ENCODE results near the gene EDDM3A. TPM values are rescaled to one million over a fixed set of nuclear protein-coding genes. Genes with fewer than 3 reads are reported as not detected.
A peak's percentile ranks its signal among the peaks of the same experiment; 100 is the strongest.

EDDM3A gene
- total RNA-seq (not detected), polyA plus RNA-seq (ENCODE audit: insufficient read length in 6 of 6) (under 1 TPM in 4 of 6 donors, not detected in 2; 0.15 to 0.47 (median 0.23) TPM)
- long read RNA-seq, donor 1, result 0 reads
- long read RNA-seq, donor 2, result 0 reads
- long read RNA-seq, donor 3, result 0 reads
- long read RNA-seq, donor 4, result 0 reads
- long read RNA-seq, donor 5, result 0 reads
- long read RNA-seq, donor 6, result 0 reads
- long read RNA-seq, donor 7, result 0 reads
- long read RNA-seq, donor 8, result 0 reads
- long read RNA-seq, donor 9, result 0 reads
- long read RNA-seq, donor 10, result 0 reads
- long read RNA-seq, donor 11, result 0 reads
- long read RNA-seq, donor 12, result 0 reads

DNA sequence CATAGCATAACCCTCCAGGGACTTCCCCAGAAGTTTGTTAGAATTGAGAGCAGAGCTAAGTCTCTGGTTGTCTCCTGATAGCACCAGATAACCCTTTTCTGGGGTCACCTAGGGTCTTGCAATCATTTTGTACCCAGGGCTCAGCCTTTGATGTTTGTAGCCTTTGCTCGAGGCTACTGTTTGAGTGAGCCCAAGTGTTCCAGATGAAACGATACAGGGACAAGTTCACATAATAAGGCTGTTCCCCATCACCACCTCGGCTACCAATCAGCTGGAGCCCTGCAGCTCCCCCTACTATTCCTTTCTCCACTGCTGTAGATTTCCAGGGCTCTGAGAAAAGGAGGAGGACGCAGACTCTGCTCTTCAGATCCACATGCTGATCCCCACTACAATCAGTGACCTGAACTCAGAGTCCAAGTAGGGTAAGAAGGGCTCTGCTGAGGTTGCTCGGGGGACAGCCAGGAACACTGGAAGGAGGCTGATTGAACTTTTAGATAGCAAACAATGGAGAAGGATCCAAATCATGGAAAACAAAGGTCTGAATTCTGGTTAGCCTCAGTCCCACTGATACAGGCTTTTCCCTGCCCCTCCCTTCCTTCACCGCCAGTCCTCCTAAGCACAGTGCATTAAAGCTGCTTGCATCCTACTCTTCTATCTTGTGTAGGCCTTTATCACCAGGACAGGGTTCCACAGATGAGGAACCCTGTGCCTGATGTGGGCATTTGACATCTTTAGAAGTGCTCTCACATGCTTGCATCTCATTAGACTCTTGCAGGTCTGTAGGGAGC, at the start of gene EDDM3A:
Gene EDDM3A (plus strand): TSS at position 317 of the 788 bp plus-strand sequence. CDS start 1,694 bp downstream, outside the sequence.
- intact Hi-C loops (cut with DNase I), result no loop called here

DNA sequence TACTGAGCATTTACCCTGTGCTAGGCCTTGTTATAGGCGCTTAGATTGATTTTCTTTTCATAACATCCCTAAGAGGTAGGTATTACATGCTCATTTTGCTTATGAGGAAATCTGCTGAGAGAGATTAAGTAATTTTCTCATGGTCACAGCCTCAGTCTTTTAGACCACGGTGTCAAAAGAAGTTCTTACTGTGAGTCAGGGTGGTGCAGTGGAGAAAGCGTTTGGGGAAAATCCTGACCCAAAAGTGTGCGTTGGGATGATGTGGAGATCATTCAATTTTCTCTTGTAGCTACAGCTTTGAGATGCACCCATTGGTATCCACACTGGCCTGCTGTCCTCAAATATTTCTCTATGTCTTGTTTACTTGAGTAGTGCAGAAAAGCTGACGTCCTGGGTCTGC, 48.9 kb upstream of the EDDM3A start:
- no peaks in the 10 kb centered on the region for H3K36me3 ChIP-seq
- ATAC-seq, result no peak
- TF ChIP-seq, protein P1, sequence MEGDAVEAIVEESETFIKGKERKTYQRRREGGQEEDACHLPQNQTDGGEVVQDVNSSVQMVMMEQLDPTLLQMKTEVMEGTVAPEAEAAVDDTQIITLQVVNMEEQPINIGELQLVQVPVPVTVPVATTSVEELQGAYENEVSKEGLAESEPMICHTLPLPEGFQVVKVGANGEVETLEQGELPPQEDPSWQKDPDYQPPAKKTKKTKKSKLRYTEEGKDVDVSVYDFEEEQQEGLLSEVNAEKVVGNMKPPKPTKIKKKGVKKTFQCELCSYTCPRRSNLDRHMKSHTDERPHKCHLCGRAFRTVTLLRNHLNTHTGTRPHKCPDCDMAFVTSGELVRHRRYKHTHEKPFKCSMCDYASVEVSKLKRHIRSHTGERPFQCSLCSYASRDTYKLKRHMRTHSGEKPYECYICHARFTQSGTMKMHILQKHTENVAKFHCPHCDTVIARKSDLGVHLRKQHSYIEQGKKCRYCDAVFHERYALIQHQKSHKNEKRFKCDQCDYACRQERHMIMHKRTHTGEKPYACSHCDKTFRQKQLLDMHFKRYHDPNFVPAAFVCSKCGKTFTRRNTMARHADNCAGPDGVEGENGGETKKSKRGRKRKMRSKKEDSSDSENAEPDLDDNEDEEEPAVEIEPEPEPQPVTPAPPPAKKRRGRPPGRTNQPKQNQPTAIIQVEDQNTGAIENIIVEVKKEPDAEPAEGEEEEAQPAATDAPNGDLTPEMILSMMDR (IDR thresholded peaks at IDR 0.05), result no peak
- H3K27ac ChIP-seq, result no peak overlapping the region
- peaks cover 0 to 11% of the 10 kb centered on the region in 2 donors for H3K4me1 ChIP-seq
- H3K4me3 ChIP-seq, result no peak overlapping the region
- H3K9me3 ChIP-seq, result no peaks in the 10 kb centered on the region
- no peaks in the 10 kb centered on the region for H3K27me3 ChIP-seq
- no peak for DNase-seq
- intact Hi-C loops (cut with DNase I), result loop anchor here in 1 of 2 donors (5.0 kb wide), 1 partner anchor 161 kb away; no protein-coding TSS in a partner anchor

More for the DNA sequence above, at the start of gene EDDM3A:
- ATAC-seq (no peak), DNase-seq (no peak)
- TF ChIP-seq, protein P1 (IDR thresholded peaks at IDR 0.05), result no peak
- Histone ChIP-seq H3K36me3 (no peaks in the 10 kb centered on the region), H3K4me1 (no peaks in the 10 kb centered on the region), H3K27ac (no peak within 1 kb of the TSS), H3K4me3 (no peak within 1 kb of the TSS), H3K9me3 (no peaks in the 10 kb centered on the region), H3K27me3 (no peaks in the 10 kb centered on the region)

DNA sequence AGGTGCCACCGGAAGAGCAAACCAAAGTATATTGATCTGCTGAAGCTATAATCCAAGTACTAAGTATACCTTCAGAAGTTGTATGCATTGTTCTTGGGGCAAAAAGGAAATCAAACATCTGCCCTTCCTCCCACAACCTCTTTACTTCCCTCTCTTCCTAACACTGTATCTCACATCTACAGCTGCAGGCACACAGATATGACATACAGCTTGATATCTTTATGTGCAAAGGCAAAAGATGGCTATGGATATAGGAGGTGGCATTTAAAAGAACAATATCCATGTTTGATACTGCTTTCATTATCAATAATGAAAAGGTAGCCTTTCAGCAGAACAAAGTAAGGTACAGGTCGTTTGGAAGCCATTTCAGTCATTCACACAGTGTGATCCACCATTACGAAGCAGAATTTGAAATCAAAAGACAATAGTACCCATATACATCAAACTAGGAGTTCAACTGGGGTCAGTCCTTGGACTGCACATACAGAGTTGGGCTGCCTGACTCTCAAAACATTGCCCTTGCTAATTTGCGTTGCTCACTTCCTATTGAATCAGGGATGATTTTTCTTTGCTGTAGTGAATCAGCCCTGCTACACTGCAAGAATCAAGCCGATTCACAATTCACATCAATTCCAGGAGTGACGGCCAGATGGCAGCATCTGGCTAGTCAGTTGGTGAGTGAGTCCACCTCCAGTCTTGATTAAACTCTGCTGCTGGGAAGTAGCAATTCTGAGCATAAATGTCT, 48.2 kb upstream of the EDDM3A start:
- Histone ChIP-seq H3K4me1 (peaks cover 0 to 11% of the 10 kb centered on the region in 2 donors), H3K27me3 (no peaks in the 10 kb centered on the region), H3K4me3 (no peak overlapping the region), H3K9me3 (no peaks in the 10 kb centered on the region), H3K36me3 (no peaks in the 10 kb centered on the region), H3K27ac (no peak overlapping the region)
- peak; percentile 98 for ATAC-seq
- TF ChIP-seq, protein P1 (IDR thresholded peaks at IDR 0.05), result peak; percentile 68 to 81
- DNase-seq, result peak in 3 of 4 donors; percentile 49 to 79 (median 60)
- intact Hi-C loops (cut with DNase I), result loop anchor here in 1 of 2 donors (5.0 kb wide), 1 partner anchor 160 kb away; no protein-coding TSS in a partner anchor

- DNase-seq, result no peak
- no peaks in the 10 kb centered on the region for H3K36me3 ChIP-seq
- no peaks in the 10 kb centered on the region for H3K27me3 ChIP-seq
- TF ChIP-seq, protein P1 (IDR thresholded peaks at IDR 0.05), result no peak
- H3K27ac ChIP-seq, result no peak overlapping the region
- peaks cover 0 to 11% of the 10 kb centered on the region in 2 donors for H3K4me1 ChIP-seq
- H3K9me3 ChIP-seq, result no peaks in the 10 kb centered on the region
- H3K4me3 ChIP-seq, result no peak overlapping the region
- ATAC-seq, result no peak
- intact Hi-C loops (cut with DNase I), result loop anchor here in 1 of 2 donors (5.0 kb wide), 1 partner anchor 159 kb away; no protein-coding TSS in a partner anchor
Measured at GRCh38 chr14:20698018-20698329, 47.7 kb upstream of the EDDM3A start.
